ENCODE results near the gene APBB3. TPM values are rescaled to one million over a fixed set of nuclear protein-coding genes. Genes with fewer than 3 reads are reported as not detected.

Gene APBB3, protein sequence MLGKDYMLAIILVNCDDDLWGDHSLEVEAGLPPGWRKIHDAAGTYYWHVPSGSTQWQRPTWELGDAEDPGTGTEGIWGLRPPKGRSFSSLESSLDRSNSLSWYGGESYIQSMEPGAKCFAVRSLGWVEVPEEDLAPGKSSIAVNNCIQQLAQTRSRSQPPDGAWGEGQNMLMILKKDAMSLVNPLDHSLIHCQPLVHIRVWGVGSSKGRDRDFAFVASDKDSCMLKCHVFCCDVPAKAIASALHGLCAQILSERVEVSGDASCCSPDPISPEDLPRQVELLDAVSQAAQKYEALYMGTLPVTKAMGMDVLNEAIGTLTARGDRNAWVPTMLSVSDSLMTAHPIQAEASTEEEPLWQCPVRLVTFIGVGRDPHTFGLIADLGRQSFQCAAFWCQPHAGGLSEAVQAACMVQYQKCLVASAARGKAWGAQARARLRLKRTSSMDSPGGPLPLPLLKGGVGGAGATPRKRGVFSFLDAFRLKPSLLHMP
- 62.3 and 70.7 TPM in 2 replicates for total RNA-seq
- long read RNA-seq, partial matches to known transcripts: 4 of 11 reads
- long read RNA-seq, other reads (novel, unspliced or antisense): 4 of 11 reads

DNA sequence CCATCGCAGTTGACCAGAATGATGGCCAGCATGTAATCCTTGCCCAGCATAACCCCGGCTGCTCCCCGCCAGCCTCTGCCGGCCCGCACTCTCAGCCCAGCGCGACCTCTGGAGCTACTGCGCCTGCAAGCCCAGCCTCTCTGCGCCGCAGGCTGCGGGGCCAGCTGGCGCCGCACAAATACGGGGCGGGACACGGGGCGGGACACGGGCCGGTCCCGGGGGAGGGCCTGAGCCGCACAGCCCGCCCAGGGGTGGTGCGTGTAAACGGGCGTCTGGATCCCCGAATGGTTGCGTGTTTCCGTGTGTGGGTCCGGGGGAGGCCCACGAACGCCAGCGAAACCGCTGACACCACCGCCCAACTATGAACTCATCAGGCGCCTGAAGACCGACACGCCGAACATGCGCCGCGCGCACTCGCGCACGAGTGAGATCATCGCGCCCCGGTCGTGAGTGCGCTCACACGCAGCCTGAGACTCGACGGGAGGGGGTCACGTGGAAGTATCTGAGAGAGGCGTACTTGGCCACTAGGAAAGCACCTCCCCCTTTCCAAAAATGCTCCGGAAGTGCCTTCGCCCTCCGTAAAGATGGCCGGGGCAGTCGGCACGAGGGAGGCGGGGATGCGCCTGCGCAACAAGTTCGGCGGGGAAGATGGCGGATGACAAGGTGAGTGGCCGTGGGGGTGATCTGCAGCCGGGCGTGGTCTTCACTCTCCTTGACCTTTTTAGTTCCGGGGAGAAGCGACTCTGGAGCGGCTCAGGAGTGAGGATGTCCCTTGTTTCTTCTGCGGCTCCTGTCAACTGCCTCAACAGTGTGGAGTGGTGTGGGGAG, at the start of gene APBB3, which contains the start of gene SLC35A4:
APBB3 (minus strand) TSS at position 403 of the 828 bp plus-strand sequence; CDS start at position 50, 353 bp downstream.
SLC35A4 (plus strand) TSS at position 633 of the 828 bp plus-strand sequence. CDS start 2,342 bp downstream, outside the sequence.
- Mint-ChIP-seq H3K36me3 (ENCODE audit: unreplicated experiment) (peaks cover 21% of the 10 kb centered on the region), H3K27me3 (ENCODE audit: unreplicated experiment) (no peaks in the 10 kb centered on the region), H3K9me3 (ENCODE audit: unreplicated experiment) (no peaks in the 10 kb centered on the region), H3K4me1 (ENCODE audit: unreplicated experiment) (peaks cover 36% of the 10 kb centered on the region), H3K4me3 (ENCODE audit: unreplicated experiment) (peak within 1 kb of the TSS; percentile 95), H3K27ac (ENCODE audit: unreplicated experiment) (peak within 1 kb of the TSS; percentile 93)
- DNase-seq (ENCODE audit: extremely low spot score, unreplicated experiment): peak; percentile 99
- TF ChIP-seq CTCF (IDR thresholded peaks at IDR 0.05): no peak

DNA sequence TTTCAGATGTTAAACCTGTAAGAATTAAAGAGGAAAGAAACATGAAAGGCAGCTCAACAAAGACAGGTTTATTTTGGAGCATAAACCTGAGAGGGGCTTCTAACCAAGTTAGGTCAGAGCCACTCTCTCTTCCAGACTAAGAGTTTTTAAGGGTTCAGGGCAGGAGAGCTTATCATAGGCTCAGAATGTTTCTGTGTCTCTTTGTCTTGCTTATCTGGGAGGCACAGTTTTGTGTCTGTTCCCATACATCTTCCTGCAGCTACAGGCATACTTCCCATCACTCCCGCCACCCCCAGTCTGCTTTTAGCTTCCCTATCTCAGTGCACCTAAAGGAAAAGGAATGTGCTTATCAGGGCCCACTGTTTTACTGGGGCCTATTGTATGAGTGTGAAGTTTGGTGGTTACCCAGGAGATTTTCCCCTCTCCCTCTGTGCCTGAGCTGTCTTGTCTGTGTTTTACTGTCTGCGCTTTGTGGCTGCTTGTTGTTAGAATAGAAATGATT, 46.7 kb upstream of the APBB3 start:
- H3K36me3 Mint-ChIP-seq (ENCODE audit: unreplicated experiment): no peaks in the 10 kb centered on the region
- H3K4me3 Mint-ChIP-seq (ENCODE audit: unreplicated experiment): no peak overlapping the region
- no peak overlapping the region for H3K27ac Mint-ChIP-seq (ENCODE audit: unreplicated experiment)
- no peak for TF ChIP-seq CTCF (IDR thresholded peaks at IDR 0.05)
- H3K4me1 Mint-ChIP-seq (ENCODE audit: unreplicated experiment): no peaks in the 10 kb centered on the region
- H3K27me3 Mint-ChIP-seq (ENCODE audit: unreplicated experiment): peaks cover 26% of the 10 kb centered on the region
- DNase-seq (ENCODE audit: extremely low spot score, unreplicated experiment): no peak
- H3K9me3 Mint-ChIP-seq (ENCODE audit: unreplicated experiment): no peaks in the 10 kb centered on the region

DNA sequence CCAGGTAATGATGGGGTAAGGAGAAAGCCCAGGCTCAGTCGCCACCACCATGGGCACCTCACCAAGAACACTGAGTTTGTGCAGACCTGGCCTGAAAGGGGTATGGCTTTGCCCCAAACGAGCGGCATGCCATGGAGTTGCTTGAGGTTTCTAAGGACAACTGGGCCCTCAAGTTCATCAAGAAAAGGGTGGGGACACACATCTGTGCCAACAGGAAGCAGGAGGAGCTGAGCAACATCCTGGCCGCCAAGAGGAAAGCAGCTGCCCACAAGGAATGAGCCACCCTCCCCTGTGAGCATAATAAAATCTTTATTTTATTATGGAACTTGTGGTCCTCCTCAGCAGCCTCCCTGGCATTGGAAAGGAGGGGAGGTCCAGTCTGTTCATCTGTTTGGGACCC, 44.7 kb upstream of the APBB3 start:
- TF ChIP-seq CTCF (IDR thresholded peaks at IDR 0.05): no peak
- Mint-ChIP-seq H3K27me3 (ENCODE audit: unreplicated experiment) (peaks cover 28% of the 10 kb centered on the region), H3K36me3 (ENCODE audit: unreplicated experiment) (no peaks in the 10 kb centered on the region), H3K27ac (ENCODE audit: unreplicated experiment) (no peak overlapping the region), H3K4me3 (ENCODE audit: unreplicated experiment) (no peak overlapping the region), H3K9me3 (ENCODE audit: unreplicated experiment) (no peaks in the 10 kb centered on the region), H3K4me1 (ENCODE audit: unreplicated experiment) (no peaks in the 10 kb centered on the region)
- DNase-seq (ENCODE audit: extremely low spot score, unreplicated experiment): no peak

- no peak for TF ChIP-seq CTCF (IDR thresholded peaks at IDR 0.05)
- H3K36me3 Mint-ChIP-seq (ENCODE audit: unreplicated experiment): no peaks in the 10 kb centered on the region
- peaks cover 28% of the 10 kb centered on the region for H3K27me3 Mint-ChIP-seq (ENCODE audit: unreplicated experiment)
- no peak overlapping the region for H3K27ac Mint-ChIP-seq (ENCODE audit: unreplicated experiment)
- no peak for DNase-seq (ENCODE audit: extremely low spot score, unreplicated experiment)
- no peaks in the 10 kb centered on the region for H3K4me1 Mint-ChIP-seq (ENCODE audit: unreplicated experiment)
- H3K4me3 Mint-ChIP-seq (ENCODE audit: unreplicated experiment): no peak overlapping the region
- H3K9me3 Mint-ChIP-seq (ENCODE audit: unreplicated experiment): no peaks in the 10 kb centered on the region
Measured at GRCh38 chr5:140608722-140609121, 44.3 kb upstream of the APBB3 start.
